Measurements from ENCODE around the gene THBS2.

Gene THBS2

GRCh38 chr6:169247991-169248390 is 5.7 kb downstream of the THBS2 start:
- Histone ChIP-seq H4K20me1 (ENCODE audit: insufficient read depth) (no peaks in the 10 kb centered on the region), H2AFZ (ENCODE audit: low read depth) (no peak overlapping the region), H3K27ac (no peak overlapping the region), H3K9ac (no peak overlapping the region), H3K4me1 (ENCODE audit: low read depth, poor library complexity, severe bottlenecking) (no peaks in the 10 kb centered on the region), H3K4me3 (IDR thresholded peaks at IDR 0.05; ENCODE audit: insufficient read depth, low read depth, low read length) (no peak overlapping the region), H3K36me3 (ENCODE audit: insufficient read depth) (no peaks in the 10 kb centered on the region), H3K27me3 (ENCODE audit: insufficient read depth, low read depth) (no peaks in the 10 kb centered on the region), H3K4me2 (no peak overlapping the region), H3K79me2 (ENCODE audit: insufficient read depth, low read depth) (no peaks in the 10 kb centered on the region)
- TF ChIP-seq, protein P1, sequence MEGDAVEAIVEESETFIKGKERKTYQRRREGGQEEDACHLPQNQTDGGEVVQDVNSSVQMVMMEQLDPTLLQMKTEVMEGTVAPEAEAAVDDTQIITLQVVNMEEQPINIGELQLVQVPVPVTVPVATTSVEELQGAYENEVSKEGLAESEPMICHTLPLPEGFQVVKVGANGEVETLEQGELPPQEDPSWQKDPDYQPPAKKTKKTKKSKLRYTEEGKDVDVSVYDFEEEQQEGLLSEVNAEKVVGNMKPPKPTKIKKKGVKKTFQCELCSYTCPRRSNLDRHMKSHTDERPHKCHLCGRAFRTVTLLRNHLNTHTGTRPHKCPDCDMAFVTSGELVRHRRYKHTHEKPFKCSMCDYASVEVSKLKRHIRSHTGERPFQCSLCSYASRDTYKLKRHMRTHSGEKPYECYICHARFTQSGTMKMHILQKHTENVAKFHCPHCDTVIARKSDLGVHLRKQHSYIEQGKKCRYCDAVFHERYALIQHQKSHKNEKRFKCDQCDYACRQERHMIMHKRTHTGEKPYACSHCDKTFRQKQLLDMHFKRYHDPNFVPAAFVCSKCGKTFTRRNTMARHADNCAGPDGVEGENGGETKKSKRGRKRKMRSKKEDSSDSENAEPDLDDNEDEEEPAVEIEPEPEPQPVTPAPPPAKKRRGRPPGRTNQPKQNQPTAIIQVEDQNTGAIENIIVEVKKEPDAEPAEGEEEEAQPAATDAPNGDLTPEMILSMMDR (conservative IDR thresholded peaks at IDR 0.05; ENCODE audit: low read depth, low read length): no peak

DNA sequence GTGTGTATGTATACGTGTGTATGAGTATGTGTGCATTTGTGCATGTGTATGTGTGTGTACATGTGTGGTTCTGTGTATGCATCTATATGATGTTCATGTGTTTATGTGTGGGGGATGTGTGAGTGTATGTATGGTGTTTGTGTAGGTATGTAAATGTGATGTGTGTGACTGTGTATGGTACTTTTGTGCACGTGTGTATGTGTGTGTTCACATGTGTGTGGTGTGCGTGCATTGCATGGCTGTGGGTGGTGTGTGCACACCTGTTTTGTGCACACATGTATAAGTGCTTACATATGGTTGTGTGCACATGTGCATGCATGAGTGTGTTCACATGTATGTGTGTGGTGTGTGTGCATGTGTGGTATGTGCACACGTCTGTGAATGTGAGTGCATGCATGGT is 6.2 kb downstream of the THBS2 start:
- Histone ChIP-seq H3K27me3 (ENCODE audit: insufficient read depth, low read depth) (no peaks in the 10 kb centered on the region), H3K4me2 (no peak overlapping the region), H3K79me2 (ENCODE audit: insufficient read depth, low read depth) (no peaks in the 10 kb centered on the region), H4K20me1 (ENCODE audit: insufficient read depth) (no peaks in the 10 kb centered on the region), H3K36me3 (ENCODE audit: insufficient read depth) (no peaks in the 10 kb centered on the region), H3K27ac (no peak overlapping the region), H3K4me1 (ENCODE audit: low read depth, poor library complexity, severe bottlenecking) (no peaks in the 10 kb centered on the region), H3K4me3 (IDR thresholded peaks at IDR 0.05; ENCODE audit: insufficient read depth, low read depth, low read length) (no peak overlapping the region), H2AFZ (ENCODE audit: low read depth) (no peak overlapping the region), H3K9ac (no peak overlapping the region)
- TF ChIP-seq, protein P1 (conservative IDR thresholded peaks at IDR 0.05; ENCODE audit: low read depth, low read length): no peak

- Histone ChIP-seq H3K27me3 (ENCODE audit: insufficient read depth, low read depth) (no peaks in the 10 kb centered on the region), H2AFZ (ENCODE audit: low read depth) (no peak overlapping the region), H3K79me2 (ENCODE audit: insufficient read depth, low read depth) (no peaks in the 10 kb centered on the region), H3K36me3 (ENCODE audit: insufficient read depth) (no peaks in the 10 kb centered on the region), H3K4me3 (IDR thresholded peaks at IDR 0.05; ENCODE audit: insufficient read depth, low read depth, low read length) (no peak overlapping the region), H3K4me2 (no peak overlapping the region), H3K4me1 (ENCODE audit: low read depth, poor library complexity, severe bottlenecking) (no peaks in the 10 kb centered on the region), H4K20me1 (ENCODE audit: insufficient read depth) (no peaks in the 10 kb centered on the region), H3K27ac (no peak overlapping the region), H3K9ac (no peak overlapping the region)
- TF ChIP-seq, protein P1 (conservative IDR thresholded peaks at IDR 0.05; ENCODE audit: low read depth, low read length): no peak
Measured at GRCh38 chr6:169246445-169246844, 7.2 kb downstream of the THBS2 start.

- Histone ChIP-seq H3K4me3 (IDR thresholded peaks at IDR 0.05; ENCODE audit: insufficient read depth, low read depth, low read length) (no peak overlapping the region), H3K4me2 (no peak overlapping the region), H3K4me1 (ENCODE audit: low read depth, poor library complexity, severe bottlenecking) (no peaks in the 10 kb centered on the region), H2AFZ (ENCODE audit: low read depth) (no peak overlapping the region), H3K27ac (no peak overlapping the region), H3K79me2 (ENCODE audit: insufficient read depth, low read depth) (no peaks in the 10 kb centered on the region), H3K9ac (no peak overlapping the region), H3K36me3 (ENCODE audit: insufficient read depth) (no peaks in the 10 kb centered on the region), H4K20me1 (ENCODE audit: insufficient read depth) (no peaks in the 10 kb centered on the region), H3K27me3 (ENCODE audit: insufficient read depth, low read depth) (no peaks in the 10 kb centered on the region)
- TF ChIP-seq, protein P1 (conservative IDR thresholded peaks at IDR 0.05; ENCODE audit: low read depth, low read length): no peak
Measured at GRCh38 chr6:169244684-169245383, 8.8 kb downstream of the THBS2 start.
